NT2/D1 (cell line): ENCODE data around the gene PACS2.

Source experiments
- DNase-seq: peaks from one replicate; pipeline ENCODE4 v3.0.0-alpha.2; 2011; ENCODE audit warnings: low read depth, low spot score
- H3K27me3 ChIP-seq: 2 replicates; pipeline ENCODE4 v1.6.0; 2011; ENCODE audit warnings: mild to moderate bottlenecking; ENCODE audit not compliant: insufficient read length, insufficient read depth
- H3K36me3 ChIP-seq: 2 replicates; pipeline ENCODE4 v1.6.1; 2011; ENCODE audit warnings: mild to moderate bottlenecking, low read length, mixed read lengths; ENCODE audit not compliant: insufficient read depth, insufficient read length
- H3K4me1 ChIP-seq: 2 replicates; pipeline ENCODE4 v1.5.1; 2011; ENCODE audit not compliant: insufficient read depth, insufficient read length
- H3K4me3 ChIP-seq: 2 replicates; pipeline ENCODE4 v1.5.1; 2011; ENCODE audit warnings: low read depth; ENCODE audit not compliant: insufficient read length
- H3K9ac ChIP-seq: 2 replicates; pipeline ENCODE4 v1.6.0; 2011; ENCODE audit warnings: low read depth; ENCODE audit not compliant: insufficient read length
- H3K9me3 ChIP-seq: 2 replicates; pipeline ENCODE4 v1.5.1; 2011; ENCODE audit warnings: mild to moderate bottlenecking, low read length; ENCODE audit not compliant: insufficient read depth
- SUZ12 ChIP-seq: IDR thresholded peaks from 2 replicates; pipeline ENCODE4 v1.6.1; 2011; ENCODE audit not compliant: insufficient read length, insufficient read depth; ENCODE audit errors: extremely low read depth
- YY1 ChIP-seq: IDR thresholded peaks from 2 replicates; pipeline ENCODE4 v1.6.1; 2011; ENCODE audit not compliant: insufficient read length, insufficient read depth
- ZNF274 ChIP-seq: IDR thresholded peaks from 2 replicates; pipeline ENCODE4 v1.6.1; 2011; ENCODE audit warnings: mild to moderate bottlenecking, low read depth, low read length

Gene PACS2

GRCh38 chr14:105303949-105304348 lies 10.6 kb upstream of the PACS2 start:
- Histone ChIP-seq H3K9ac (no peak overlapping the region), H3K4me3 (no peak overlapping the region), H3K4me1 (peaks cover 4% of the 10 kb centered on the region), H3K36me3 (no peaks in the 10 kb centered on the region), H3K27me3 (peaks cover 7% of the 10 kb centered on the region), H3K9me3 (no peaks in the 10 kb centered on the region)
- no peak for TF ChIP-seq YY1
- TF ChIP-seq SUZ12 = no peak
- no peak for TF ChIP-seq ZNF274
- no peak for DNase-seq

DNA sequence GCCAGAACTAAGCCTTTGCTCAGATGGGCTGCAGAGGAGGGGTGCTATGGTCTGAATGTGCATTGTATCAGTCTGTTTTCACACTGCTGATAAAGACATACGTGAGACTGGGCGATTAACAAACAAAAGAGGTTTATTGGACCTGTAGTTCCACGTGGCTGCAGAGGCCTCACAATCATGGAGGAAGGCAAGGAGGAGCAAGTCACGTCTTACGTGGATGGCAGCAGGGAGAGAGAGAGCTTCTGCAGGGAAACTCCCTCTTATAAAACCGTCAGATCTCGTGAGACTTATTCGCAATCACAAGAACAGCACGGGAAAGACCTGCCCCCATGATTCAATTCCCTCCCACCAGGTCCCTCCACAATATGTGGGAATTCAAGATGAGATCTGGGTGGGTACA lies 10.0 kb upstream of the PACS2 start:
- Histone ChIP-seq H3K9me3 (no peaks in the 10 kb centered on the region), H3K36me3 (no peaks in the 10 kb centered on the region), H3K4me3 (no peak overlapping the region), H3K9ac (no peak overlapping the region), H3K27me3 (peaks cover 5% of the 10 kb centered on the region), H3K4me1 (peaks cover 3% of the 10 kb centered on the region)
- TF ChIP-seq ZNF274 (no peak), SUZ12 (no peak), YY1 (no peak)
- DNase-seq = no peak

DNA sequence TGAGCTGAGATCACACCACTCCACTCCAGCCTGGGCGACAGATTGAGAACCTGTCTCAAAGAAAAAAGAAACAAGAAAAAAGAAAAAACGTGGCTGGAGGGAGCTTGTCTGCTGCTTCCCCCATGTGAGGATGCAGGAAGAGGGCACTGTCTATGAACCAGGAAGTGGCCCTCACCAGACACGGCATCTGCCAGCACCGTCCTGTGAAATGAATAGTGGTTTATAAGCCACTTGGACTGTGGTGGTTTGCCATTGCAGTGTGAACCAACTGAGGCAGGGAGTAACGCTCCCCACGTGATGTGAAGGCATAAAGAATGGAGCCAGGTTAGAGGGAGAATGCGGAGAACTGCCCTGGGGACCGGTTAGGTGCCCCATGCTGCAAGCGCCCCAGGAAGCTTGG lies 9.2 kb upstream of the PACS2 start:
- TF ChIP-seq YY1 (no peak), SUZ12 (no peak), ZNF274 (no peak)
- Histone ChIP-seq H3K9ac (peak overlapping the region; percentile 36), H3K4me1 (no peaks in the 10 kb centered on the region), H3K4me3 (no peak overlapping the region), H3K36me3 (no peaks in the 10 kb centered on the region), H3K27me3 (no peaks in the 10 kb centered on the region), H3K9me3 (no peaks in the 10 kb centered on the region)
- no peak for DNase-seq

DNA sequence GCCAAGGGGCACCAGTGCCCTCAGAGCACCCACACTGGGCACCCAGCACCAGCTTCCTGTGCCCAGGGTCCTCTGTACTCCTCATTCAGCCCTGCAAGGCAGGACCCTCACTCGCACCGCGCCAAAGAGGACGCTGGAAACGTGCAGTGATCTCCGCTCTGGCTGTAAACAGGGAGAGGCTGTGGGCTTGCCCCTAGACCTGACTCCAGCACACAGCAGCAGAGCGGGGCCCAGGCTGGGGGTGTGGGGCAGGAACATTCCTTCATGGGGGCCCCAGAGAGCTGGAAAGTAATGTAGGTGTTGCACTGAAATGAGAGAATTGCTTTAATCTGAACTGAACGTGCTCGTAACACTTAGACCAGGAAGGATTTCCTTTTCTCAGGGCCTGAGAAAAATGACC lies 8.8 kb upstream of the PACS2 start:
- H3K36me3 ChIP-seq = no peaks in the 10 kb centered on the region
- H3K9me3 ChIP-seq = no peaks in the 10 kb centered on the region
- peak overlapping the region; percentile 36 for H3K9ac ChIP-seq
- TF ChIP-seq SUZ12 = no peak
- no peak for TF ChIP-seq YY1
- no peaks in the 10 kb centered on the region for H3K4me1 ChIP-seq
- DNase-seq = no peak
- H3K4me3 ChIP-seq = no peak overlapping the region
- no peaks in the 10 kb centered on the region for H3K27me3 ChIP-seq

DNA sequence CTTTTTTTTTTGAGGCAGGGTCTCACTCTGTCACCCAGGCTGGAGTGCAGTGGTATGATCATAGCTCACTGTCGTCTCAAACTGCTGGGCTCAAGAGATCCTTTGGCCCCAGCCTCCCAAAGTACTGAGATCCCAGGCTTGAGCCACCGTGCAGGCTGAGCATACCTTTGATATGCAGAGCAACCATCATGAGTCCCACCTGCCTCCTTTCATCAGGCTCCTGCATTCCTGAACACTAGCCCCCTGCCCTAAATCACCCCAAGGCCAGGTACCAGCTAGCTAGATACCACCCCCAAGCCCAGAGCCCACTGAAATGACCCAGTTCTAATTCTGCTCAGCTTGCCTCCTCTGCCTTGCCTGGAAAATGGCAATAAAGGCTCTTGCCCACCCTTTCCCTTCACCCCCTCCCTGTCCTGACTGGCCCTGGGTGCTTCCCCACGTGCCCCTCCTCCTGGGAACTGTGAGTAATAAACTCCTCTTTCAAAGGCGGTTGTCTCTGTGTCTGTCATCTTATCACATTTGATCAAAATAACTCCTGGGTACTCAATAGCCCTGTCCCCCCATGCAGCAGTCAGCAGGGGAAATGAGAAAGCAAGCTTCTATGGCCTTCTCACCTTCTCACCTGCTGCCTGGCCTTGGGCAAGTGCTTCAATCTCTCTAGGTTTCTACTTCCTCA lies 7.4 kb upstream of the PACS2 start:
- no peak for DNase-seq
- no peak overlapping the region for H3K4me3 ChIP-seq
- no peaks in the 10 kb centered on the region for H3K36me3 ChIP-seq
- peaks cover 2% of the 10 kb centered on the region for H3K4me1 ChIP-seq
- no peaks in the 10 kb centered on the region for H3K9me3 ChIP-seq
- H3K27me3 ChIP-seq = no peaks in the 10 kb centered on the region
- no peak for TF ChIP-seq YY1
- no peak overlapping the region for H3K9ac ChIP-seq

GRCh38 chr14:105309371-105309770 lies 5.2 kb upstream of the PACS2 start:
- Histone ChIP-seq H3K27me3 (peaks cover 5% of the 10 kb centered on the region), H3K9me3 (no peaks in the 10 kb centered on the region), H3K4me1 (peaks cover 6% of the 10 kb centered on the region), H3K9ac (no peak overlapping the region), H3K4me3 (no peak overlapping the region), H3K36me3 (no peaks in the 10 kb centered on the region)
- no peak for DNase-seq
- TF ChIP-seq ZNF274 = no peak
- no peak for TF ChIP-seq YY1
- TF ChIP-seq SUZ12 = no peak

DNA sequence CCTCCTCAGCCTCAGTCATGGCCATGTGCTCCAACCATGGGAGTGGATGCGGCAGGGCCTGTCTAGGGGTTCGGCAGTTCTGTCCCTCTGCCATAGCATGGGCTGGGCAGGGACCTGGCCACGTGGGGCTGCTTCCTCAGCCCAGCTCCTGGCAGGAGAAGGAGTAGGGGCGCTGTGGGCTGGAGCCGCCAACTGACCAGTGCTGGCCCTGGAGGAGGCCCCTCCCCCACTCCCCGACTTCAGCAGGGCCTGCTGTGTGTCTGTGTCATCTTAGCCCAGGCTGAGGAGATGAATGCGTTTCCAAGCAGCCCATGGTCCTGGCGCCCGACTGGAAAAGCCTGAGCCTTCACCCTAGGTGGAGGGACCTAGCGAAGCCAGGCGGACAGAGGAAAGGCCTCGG lies 2.7 kb upstream of the PACS2 start:
- no peak for DNase-seq
- H3K9me3 ChIP-seq = no peaks in the 10 kb centered on the region
- H3K27me3 ChIP-seq = peaks cover 16% of the 10 kb centered on the region
- TF ChIP-seq SUZ12 = no peak
- TF ChIP-seq YY1 = no peak
- TF ChIP-seq ZNF274 = no peak
- peaks cover 9% of the 10 kb centered on the region for H3K4me1 ChIP-seq
- H3K36me3 ChIP-seq = no peaks in the 10 kb centered on the region
- H3K9ac ChIP-seq = no peak overlapping the region
- no peak overlapping the region for H3K4me3 ChIP-seq

DNA sequence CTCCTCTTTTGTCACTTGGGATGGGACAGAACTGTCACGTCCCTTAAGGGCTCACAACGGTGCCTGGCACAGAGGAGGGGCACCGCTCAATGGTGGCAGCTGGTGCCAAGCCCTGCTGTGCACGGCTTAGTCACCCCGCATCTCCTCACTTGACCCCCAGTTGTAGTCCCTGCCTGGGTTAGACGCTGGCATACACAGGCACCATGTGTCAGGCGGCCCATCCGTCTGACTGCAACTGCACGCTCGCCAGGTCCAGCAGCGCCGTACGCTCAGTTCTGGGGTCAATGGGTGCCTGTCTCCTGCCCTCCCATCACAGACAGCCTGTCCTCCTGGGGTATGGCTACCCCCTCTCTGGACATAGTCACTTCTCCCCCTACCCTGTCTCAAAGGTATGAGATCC lies 1.6 kb upstream of the PACS2 start:
- H3K9ac ChIP-seq = peak overlapping the region; percentile 27
- H3K4me1 ChIP-seq = peaks cover 9% of the 10 kb centered on the region
- TF ChIP-seq YY1 (no peak), SUZ12 (no peak), ZNF274 (no peak)
- no peak for DNase-seq
- H3K9me3 ChIP-seq = no peaks in the 10 kb centered on the region
- peaks cover 16% of the 10 kb centered on the region for H3K27me3 ChIP-seq
- H3K4me3 ChIP-seq = no peak overlapping the region
- H3K36me3 ChIP-seq = no peaks in the 10 kb centered on the region
